HFFc6 (cell line): Measurements from ENCODE around the gene CAMSAP1. TPM values are rescaled to one million over a fixed set of nuclear protein-coding genes. Genes with fewer than 3 reads are reported as not detected.

Experiments
- DNase-seq: peaks from one replicate; pipeline ENCODE4 v3.0.0-alpha.2; 2018
- H3K27ac Mint-ChIP-seq: 2 replicates; pipeline ENCODE4 v1.8.0; 2020; ENCODE audit warnings: mild to moderate bottlenecking, mixed read lengths
- H3K27me3 Mint-ChIP-seq: 2 replicates; pipeline ENCODE4 v1.8.0; 2021; ENCODE audit warnings: mild to moderate bottlenecking, moderate library complexity, mixed read lengths; ENCODE audit not compliant: insufficient read depth
- H3K36me3 Mint-ChIP-seq: 2 replicates; pipeline ENCODE4 v1.8.0; 2021; ENCODE audit warnings: low read depth, mixed read lengths
- H3K4me1 Mint-ChIP-seq: 2 replicates; pipeline ENCODE4 v1.8.0; 2020; ENCODE audit warnings: low read depth, mixed read lengths
- H3K4me3 Mint-ChIP-seq: 2 replicates; pipeline ENCODE4 v1.8.0; 2020; ENCODE audit warnings: mild to moderate bottlenecking, moderate library complexity, mixed read lengths
- H3K9me3 Mint-ChIP-seq: 2 replicates; pipeline ENCODE4 v1.8.0; 2020; ENCODE audit warnings: mild to moderate bottlenecking, mixed read lengths
- CTCF ChIP-seq: fragments of 200-600 bp; sonication (generic); IDR thresholded peaks from 2 replicates; pipeline ENCODE4 v1.5.0; 2021; ENCODE audit warnings: antibody characterized with exemption, mild to moderate bottlenecking
- total RNA-seq, 6 experiments: library from RNA; stranded (reverse); fragmentation: NEBNext Ultra II Directional; extraction: Animal tissue kit (Norgen Biotek cat#: 25700); gene quantifications; 2 replicates in 1 of 6; 3 replicates in 5 of 6; pipeline ENCODE4 v1.2.3, GENCODE V29; 2021

Gene CAMSAP1
- total RNA-seq, 6 experiments from 2014 or later, result 14.9 to 22.8 (median 18.1) TPM

- peaks cover 6% of the 10 kb centered on the region; the same call in 1 of the 2 replicates for H3K4me1 Mint-ChIP-seq
- H3K9me3 Mint-ChIP-seq, result no peaks in the 10 kb centered on the region
- no peak for TF ChIP-seq CTCF
- H3K27me3 Mint-ChIP-seq, result peaks cover 4% of the 10 kb centered on the region; the same call in 1 of the 2 replicates
- H3K36me3 Mint-ChIP-seq, result peaks cover 9% of the 10 kb centered on the region
- H3K4me3 Mint-ChIP-seq, result no peak overlapping the region
- H3K27ac Mint-ChIP-seq, result peak overlapping the region; percentile 42; the same call in 1 of the 2 replicates
- no peak for DNase-seq
Observed at GRCh38 chr9:135927195-135928013, 20.1 kb upstream of the CAMSAP1 start.

- peak overlapping the region; percentile 52; the same call in 1 of the 2 replicates for H3K27ac Mint-ChIP-seq
- peaks cover 9% of the 10 kb centered on the region for H3K36me3 Mint-ChIP-seq
- H3K27me3 Mint-ChIP-seq, result peaks cover 4% of the 10 kb centered on the region; the same call in 1 of the 2 replicates
- H3K9me3 Mint-ChIP-seq, result no peaks in the 10 kb centered on the region
- no peak overlapping the region for H3K4me3 Mint-ChIP-seq
- H3K4me1 Mint-ChIP-seq, result peaks cover 6% of the 10 kb centered on the region; the same call in 1 of the 2 replicates
- TF ChIP-seq CTCF, result no peak
- peak; percentile 80 for DNase-seq
Observed at GRCh38 chr9:135926402-135927194, 19.3 kb upstream of the CAMSAP1 start.

GRCh38 chr9:135925496-135926133 lies 18.3 kb upstream of the CAMSAP1 start:
- peak overlapping the region; percentile 13; the same call in 1 of the 2 replicates for H3K27ac Mint-ChIP-seq
- H3K4me1 Mint-ChIP-seq, result peaks cover 6% of the 10 kb centered on the region; the same call in 1 of the 2 replicates
- H3K9me3 Mint-ChIP-seq, result no peaks in the 10 kb centered on the region
- TF ChIP-seq CTCF, result no peak
- DNase-seq, result no peak
- peaks cover 9% of the 10 kb centered on the region for H3K36me3 Mint-ChIP-seq
- H3K27me3 Mint-ChIP-seq, result peaks cover 4% of the 10 kb centered on the region; the same call in 1 of the 2 replicates
- H3K4me3 Mint-ChIP-seq, result no peak overlapping the region

GRCh38 chr9:135924628-135925338 lies 17.4 kb upstream of the CAMSAP1 start:
- no peak for TF ChIP-seq CTCF
- Mint-ChIP-seq H3K36me3 (peaks cover 9% of the 10 kb centered on the region), H3K4me3 (no peak overlapping the region), H3K27ac (peak overlapping the region; percentile 40; the same call in 1 of the 2 replicates), H3K9me3 (no peaks in the 10 kb centered on the region), H3K27me3 (peaks cover 4% of the 10 kb centered on the region; the same call in 1 of the 2 replicates), H3K4me1 (peaks cover 6% of the 10 kb centered on the region; the same call in 1 of the 2 replicates)
- DNase-seq, result no peak
